ENCODE results near the gene MOCS1.

MOCS1 gene

DNA sequence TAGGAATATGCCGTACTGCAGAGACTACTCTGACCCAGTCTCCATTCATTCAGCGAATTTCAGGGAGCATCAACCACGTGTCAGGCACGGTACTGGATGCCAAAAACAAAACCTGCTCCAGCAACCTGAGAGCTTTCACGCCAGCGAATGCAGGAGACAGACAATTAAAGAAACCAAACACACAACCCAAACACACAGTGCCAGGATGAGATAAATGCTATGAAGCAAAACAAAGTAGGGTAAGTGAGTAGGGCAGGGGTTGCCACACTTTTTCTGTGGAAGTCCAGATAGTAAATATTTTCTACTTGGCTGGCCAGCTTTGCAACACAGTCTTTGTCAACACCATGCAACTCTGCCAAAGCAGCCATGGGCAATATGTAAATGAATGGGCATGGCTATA lies 10.0 kb downstream of the MOCS1 start:
- DNase-seq (ENCODE audit: low spot score), result no peak

DNA sequence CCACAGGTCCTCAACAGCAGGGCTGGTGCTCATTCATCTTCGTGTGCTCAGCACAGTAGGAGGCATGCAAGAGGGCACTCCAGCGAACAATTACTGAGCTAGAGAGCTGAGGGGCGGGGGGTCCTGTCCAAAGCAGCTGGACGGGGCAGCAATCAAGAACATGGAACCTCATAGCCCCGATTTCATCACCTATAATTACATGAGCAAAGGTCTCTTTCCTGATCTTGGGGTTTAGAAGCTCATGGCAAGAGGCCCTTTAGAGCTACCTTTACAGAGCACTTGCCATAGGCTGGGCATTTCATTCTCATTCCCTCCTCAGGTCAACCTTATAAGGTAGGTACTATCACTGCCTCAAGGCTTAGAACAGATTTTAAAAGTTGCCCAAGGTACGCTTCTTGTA lies 10.4 kb downstream of the MOCS1 start:
- no peak for DNase-seq (ENCODE audit: low spot score)

- no peak for DNase-seq (ENCODE audit: low spot score)
Measured at GRCh38 chr6:39923394-39923793, 10.9 kb downstream of the MOCS1 start.

GRCh38 chr6:39922821-39923220 lies 11.4 kb downstream of the MOCS1 start:
- DNase-seq (ENCODE audit: low spot score), result no peak

GRCh38 chr6:39920157-39920556 lies 14.1 kb downstream of the MOCS1 start:
- DNase-seq (ENCODE audit: low spot score), result no peak

GRCh38 chr6:39918831-39919230 lies 15.4 kb downstream of the MOCS1 start:
- no peak for DNase-seq (ENCODE audit: low spot score)

DNA sequence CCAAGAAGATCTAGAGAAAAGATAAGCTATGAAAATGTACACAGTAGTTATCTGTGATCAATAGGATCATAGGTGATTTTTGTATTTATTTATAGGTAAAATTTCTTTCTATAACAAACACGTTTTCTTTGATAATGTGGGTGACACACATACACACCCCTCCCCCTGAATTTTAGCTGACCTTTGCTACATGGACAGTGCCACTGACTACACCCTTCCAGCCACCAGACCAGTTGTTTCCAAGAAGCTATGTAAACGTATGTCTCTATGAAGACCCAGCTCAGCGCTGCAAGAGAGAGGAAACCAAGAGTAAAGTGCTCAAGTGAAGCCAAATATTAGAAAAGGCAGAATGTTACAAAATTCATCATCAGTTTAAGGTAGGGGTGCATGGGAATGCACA lies 16.3 kb downstream of the MOCS1 start:
- no peak for DNase-seq (ENCODE audit: low spot score)

DNA sequence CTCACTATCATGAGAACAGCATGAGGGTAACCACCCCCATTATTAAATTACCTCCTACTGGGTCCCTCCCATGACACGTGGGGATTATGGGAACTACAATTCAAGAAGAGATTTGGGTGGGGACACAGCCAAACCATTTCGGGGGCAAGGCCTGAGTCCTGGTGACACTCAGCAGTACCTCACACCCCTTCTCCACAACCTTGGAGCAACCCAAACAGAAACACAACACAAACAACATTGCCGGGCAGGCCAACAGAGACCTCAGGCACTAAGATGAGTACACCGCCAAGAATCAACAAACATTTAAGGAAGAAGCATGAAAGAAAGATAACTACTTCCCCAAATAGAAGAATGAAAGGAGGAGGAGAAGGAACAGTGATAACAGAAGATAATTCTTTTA lies 16.9 kb downstream of the MOCS1 start:
- no peak for DNase-seq (ENCODE audit: low spot score)

DNA sequence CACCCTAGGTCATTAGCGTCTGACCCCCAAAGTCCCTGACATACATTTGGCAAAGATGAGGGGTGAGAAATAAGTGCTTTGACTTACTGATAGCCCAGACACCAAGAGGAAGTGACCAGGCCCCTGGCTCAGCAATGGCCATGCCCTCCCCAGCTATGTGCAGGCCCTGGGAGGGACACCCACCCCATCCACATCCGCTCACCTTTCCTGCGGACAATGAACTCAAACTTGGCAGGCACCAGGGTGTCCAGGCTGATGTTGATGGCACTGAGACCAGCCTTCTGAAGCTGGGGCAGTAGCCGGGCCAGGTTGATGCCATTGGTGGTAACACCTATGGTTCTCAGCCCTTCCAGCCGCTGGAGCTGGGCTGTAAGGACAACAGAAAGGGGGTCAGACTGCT lies 18.4 kb downstream of the MOCS1 start:
- no peak for DNase-seq (ENCODE audit: low spot score)

GRCh38 chr6:39914239-39914638 lies 20.0 kb downstream of the MOCS1 start:
- DNase-seq (ENCODE audit: low spot score), result no peak

DNA sequence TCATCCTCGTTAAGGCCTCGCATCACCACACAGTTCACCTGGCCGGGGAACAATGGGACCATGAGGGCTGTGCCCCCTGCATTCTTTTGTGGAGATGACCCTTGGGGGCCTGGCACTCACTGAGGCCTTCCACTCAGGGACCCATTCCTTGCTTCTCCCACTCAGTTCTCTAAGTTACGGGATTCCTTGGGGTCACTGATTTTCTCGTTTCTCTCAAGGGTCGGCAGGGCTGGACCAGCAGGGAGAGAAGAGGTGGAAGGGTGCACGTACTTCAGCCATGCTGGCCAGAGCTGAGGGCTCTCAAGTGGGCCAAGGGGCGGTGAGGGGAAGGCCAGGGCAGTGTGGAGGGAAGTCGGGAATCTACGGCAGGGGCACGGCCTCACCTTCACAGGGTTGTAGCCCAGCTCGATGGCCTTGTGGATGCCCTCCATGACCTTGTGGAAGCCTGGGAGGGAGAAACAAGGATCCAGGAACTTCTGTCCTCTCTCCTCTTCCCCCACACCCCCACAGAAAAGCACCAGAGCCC lies 20.8 kb downstream of the MOCS1 start:
- no peak for DNase-seq (ENCODE audit: low spot score)

- DNase-seq (ENCODE audit: low spot score), result no peak
Measured at GRCh38 chr6:39912446-39912845, 21.8 kb downstream of the MOCS1 start.

GRCh38 chr6:39911513-39912125 lies 22.6 kb downstream of the MOCS1 start:
- no peak for DNase-seq (ENCODE audit: low spot score)

DNA sequence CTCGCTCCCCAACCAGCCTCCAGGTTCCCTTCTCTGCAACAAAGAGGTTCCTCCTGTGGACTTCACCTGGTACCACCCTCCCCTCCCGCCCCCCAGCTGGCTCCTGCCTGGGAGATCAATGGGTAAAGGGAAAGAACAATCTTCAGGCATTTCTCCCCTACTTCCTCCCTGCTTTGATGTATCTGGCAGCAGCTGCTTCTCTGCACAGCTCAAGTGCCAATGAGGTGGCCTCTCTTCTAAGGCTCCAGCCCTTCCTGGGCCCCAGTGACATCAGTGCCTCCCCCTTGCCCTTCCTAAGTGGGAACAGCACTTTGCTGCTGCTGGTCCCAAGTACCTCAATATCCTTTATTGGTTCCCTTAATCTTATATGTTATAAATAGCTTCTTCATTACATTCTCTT lies 23.5 kb downstream of the MOCS1 start:
- no peak for DNase-seq (ENCODE audit: low spot score)

GRCh38 chr6:39910164-39910563 lies 24.1 kb downstream of the MOCS1 start:
- no peak for DNase-seq (ENCODE audit: low spot score)

GRCh38 chr6:39909701-39910100 lies 24.6 kb downstream of the MOCS1 start:
- DNase-seq (ENCODE audit: low spot score), result no peak

- no peak for DNase-seq (ENCODE audit: low spot score)
Measured at GRCh38 chr6:39908838-39909583, 25.3 kb downstream of the MOCS1 start.

- no peak for DNase-seq (ENCODE audit: low spot score)
Measured at GRCh38 chr6:39907871-39908575, 26.2 kb downstream of the MOCS1 start.

DNA sequence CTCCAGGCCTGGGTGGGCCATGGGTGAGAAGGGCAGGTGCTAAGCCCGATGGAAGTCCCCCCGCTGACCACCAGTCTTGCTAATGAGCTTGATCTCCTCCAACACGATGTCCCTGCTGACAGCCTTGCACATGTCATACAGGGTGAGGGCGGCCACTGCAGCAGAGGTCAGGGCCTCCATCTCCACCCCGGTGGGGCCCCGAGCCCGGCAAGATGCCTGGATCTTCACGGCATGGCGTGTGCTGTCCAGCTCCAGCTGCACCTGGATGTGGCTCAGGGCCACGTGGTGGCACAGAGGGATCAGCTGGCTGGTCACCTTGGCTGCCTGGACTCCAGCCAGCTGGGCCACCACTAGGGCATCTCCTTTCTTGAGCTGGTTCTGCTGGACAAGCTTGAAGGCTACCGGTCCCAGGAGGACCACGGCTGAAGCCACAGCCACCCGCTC lies 27.9 kb downstream of the MOCS1 start:
- DNase-seq (ENCODE audit: low spot score), result no peak

DNA sequence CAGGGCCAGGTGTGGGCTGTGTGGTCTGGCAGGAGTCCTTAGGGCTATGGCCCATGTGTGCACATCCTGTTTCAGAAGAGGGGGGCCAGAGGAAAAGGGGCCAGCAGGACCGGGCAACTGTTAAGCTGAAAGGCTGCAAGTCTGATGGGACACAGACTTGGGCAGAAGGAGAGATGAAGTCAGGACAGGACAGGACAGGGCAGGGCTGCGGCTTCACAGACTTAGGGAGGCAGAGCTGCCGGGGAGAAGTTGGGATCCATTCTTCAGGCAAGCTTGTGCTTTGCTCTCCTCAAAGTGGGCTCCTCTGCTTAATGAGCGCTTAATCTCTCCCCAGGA lies 28.7 kb downstream of the MOCS1 start:
- no peak for DNase-seq (ENCODE audit: low spot score)

- DNase-seq (ENCODE audit: low spot score), result no peak
Measured at GRCh38 chr6:39904946-39905639, 29.2 kb downstream of the MOCS1 start.

DNA sequence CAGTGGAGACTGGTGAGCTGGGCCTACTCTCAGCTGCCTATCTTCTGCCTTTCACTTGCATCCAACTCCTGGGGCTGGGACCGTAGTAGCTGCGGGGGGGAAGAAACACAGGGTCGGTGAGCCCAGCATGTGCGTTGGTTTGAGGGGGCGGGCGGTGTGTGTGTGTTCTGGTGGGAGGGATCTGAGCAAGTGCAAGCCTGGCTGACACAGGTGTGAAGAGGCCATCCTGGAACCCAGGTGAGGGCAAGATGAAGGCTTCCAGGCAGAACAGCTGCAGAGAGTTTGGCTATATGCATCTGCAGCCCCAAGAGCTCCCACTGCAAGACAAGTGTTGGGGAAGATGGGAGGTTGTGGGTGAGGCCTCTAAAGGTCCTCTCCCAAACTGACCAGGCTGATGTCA lies 30.6 kb downstream of the MOCS1 start:
- no peak for DNase-seq (ENCODE audit: low spot score)
